Lower leg skin (tissue), 3 donors: ENCODE results near the gene ANO6.

ENCODE experiments used
- POLR2A ChIP-seq, 2 donors: fragments of 450-650 bp; IDR thresholded peaks; one replicate each; pipeline ENCODE4 v1.6.1; 2016 to 2017; ENCODE audit warnings: antibody characterized with exemption in 2 of 2, mild to moderate bottlenecking in 1 of 2, moderate library complexity in 1 of 2
- TF ChIP-seq, protein P1 (sequence below), 3 donors: fragments of 450-650 bp; IDR thresholded peaks; one replicate each; pipeline ENCODE4 v1.5.1; 2016; ENCODE audit warnings: antibody characterized with exemption in 3 of 3, mild to moderate bottlenecking in 3 of 3, moderate library complexity in 2 of 3

- TF ChIP-seq, protein P1, sequence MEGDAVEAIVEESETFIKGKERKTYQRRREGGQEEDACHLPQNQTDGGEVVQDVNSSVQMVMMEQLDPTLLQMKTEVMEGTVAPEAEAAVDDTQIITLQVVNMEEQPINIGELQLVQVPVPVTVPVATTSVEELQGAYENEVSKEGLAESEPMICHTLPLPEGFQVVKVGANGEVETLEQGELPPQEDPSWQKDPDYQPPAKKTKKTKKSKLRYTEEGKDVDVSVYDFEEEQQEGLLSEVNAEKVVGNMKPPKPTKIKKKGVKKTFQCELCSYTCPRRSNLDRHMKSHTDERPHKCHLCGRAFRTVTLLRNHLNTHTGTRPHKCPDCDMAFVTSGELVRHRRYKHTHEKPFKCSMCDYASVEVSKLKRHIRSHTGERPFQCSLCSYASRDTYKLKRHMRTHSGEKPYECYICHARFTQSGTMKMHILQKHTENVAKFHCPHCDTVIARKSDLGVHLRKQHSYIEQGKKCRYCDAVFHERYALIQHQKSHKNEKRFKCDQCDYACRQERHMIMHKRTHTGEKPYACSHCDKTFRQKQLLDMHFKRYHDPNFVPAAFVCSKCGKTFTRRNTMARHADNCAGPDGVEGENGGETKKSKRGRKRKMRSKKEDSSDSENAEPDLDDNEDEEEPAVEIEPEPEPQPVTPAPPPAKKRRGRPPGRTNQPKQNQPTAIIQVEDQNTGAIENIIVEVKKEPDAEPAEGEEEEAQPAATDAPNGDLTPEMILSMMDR (IDR thresholded peaks at IDR 0.05) = no peak
- no peak for TF ChIP-seq POLR2A (IDR thresholded peaks at IDR 0.05)
Observed at GRCh38 chr12:45244561-45245343, 28.9 kb downstream of the ANO6 start.
